Measurements from ENCODE around the gene ZDHHC12.

GRCh38 chr9:128770286-128771030 lies 46.5 kb upstream of the ZDHHC12 start:
- no peak for TF ChIP-seq CTCF (conservative IDR thresholded peaks at IDR 0.05; ENCODE audit: low read depth, low read length)
- TF ChIP-seq EZH2 (IDR thresholded peaks at IDR 0.05; ENCODE audit: borderline replicate concordance, low read depth, low read length, poor library complexity, severe bottlenecking): no peak

Measured in A673 (cell line).